Measurements from ENCODE around the gene SLIT3.

Gene SLIT3

GRCh38 chr5:168887931-168888330 lies 413.0 kb downstream of the SLIT3 start:
- H3K27me3 ChIP-seq (ENCODE audit: insufficient read depth, poor library complexity, severe bottlenecking), result no peaks in the 10 kb centered on the region
- DNase-seq (ENCODE audit: low read depth in 1 of 2, low spot score in 1 of 2), result no peak
- H3K4me3 ChIP-seq (replicated peaks; ENCODE audit: insufficient read depth, low read length), result no peak overlapping the region
- no peak overlapping the region for H3K27ac ChIP-seq (replicated peaks)
- TF ChIP-seq GABPA (IDR thresholded peaks at IDR 0.05; ENCODE audit: low read depth) (no peak), POLR2AphosphoS5 (IDR thresholded peaks at IDR 0.05; ENCODE audit: low read depth) (no peak), CTCF (IDR thresholded peaks at IDR 0.05; ENCODE audit: insufficient read depth, low read length) (no peak), SPI1 (IDR thresholded peaks at IDR 0.05; ENCODE audit: borderline replicate concordance, low read depth) (no peak), REST (IDR thresholded peaks at IDR 0.05; ENCODE audit: insufficient replicate concordance, low read depth) (no peak)

- Histone ChIP-seq H3K4me3 (replicated peaks; ENCODE audit: insufficient read depth, low read length) (no peak overlapping the region), H3K27me3 (ENCODE audit: insufficient read depth, poor library complexity, severe bottlenecking) (no peaks in the 10 kb centered on the region), H3K27ac (replicated peaks) (no peak overlapping the region)
- DNase-seq (ENCODE audit: low read depth in 1 of 2, low spot score in 1 of 2), result no peak
- TF ChIP-seq SPI1 (IDR thresholded peaks at IDR 0.05; ENCODE audit: borderline replicate concordance, low read depth) (no peak), CTCF (IDR thresholded peaks at IDR 0.05; ENCODE audit: insufficient read depth, low read length) (no peak), GABPA (IDR thresholded peaks at IDR 0.05; ENCODE audit: low read depth) (no peak), POLR2AphosphoS5 (IDR thresholded peaks at IDR 0.05; ENCODE audit: low read depth) (no peak), REST (IDR thresholded peaks at IDR 0.05; ENCODE audit: insufficient replicate concordance, low read depth) (no peak)
Measured at GRCh38 chr5:168886157-168886556, 414.8 kb downstream of the SLIT3 start.

GRCh38 chr5:168885324-168886120 lies 415.4 kb downstream of the SLIT3 start:
- H3K27ac ChIP-seq (replicated peaks), result no peak overlapping the region
- no peaks in the 10 kb centered on the region for H3K27me3 ChIP-seq (ENCODE audit: insufficient read depth, poor library complexity, severe bottlenecking)
- DNase-seq (ENCODE audit: low read depth in 1 of 2, low spot score in 1 of 2), result no peak
- H3K4me3 ChIP-seq (replicated peaks; ENCODE audit: insufficient read depth, low read length), result no peak overlapping the region
- TF ChIP-seq SPI1 (IDR thresholded peaks at IDR 0.05; ENCODE audit: borderline replicate concordance, low read depth) (no peak), REST (IDR thresholded peaks at IDR 0.05; ENCODE audit: insufficient replicate concordance, low read depth) (no peak), CTCF (IDR thresholded peaks at IDR 0.05; ENCODE audit: insufficient read depth, low read length) (no peak), POLR2AphosphoS5 (IDR thresholded peaks at IDR 0.05; ENCODE audit: low read depth) (no peak), GABPA (IDR thresholded peaks at IDR 0.05; ENCODE audit: low read depth) (no peak)
